ENCODE measurements around the gene RHOBTB3. TPM values are rescaled to one million over a fixed set of nuclear protein-coding genes. Genes with fewer than 3 reads are reported as not detected.
"Not testable (repeated sequence)": the region's sequence is repeated elsewhere in the genome, so short reads cannot be mapped to it uniquely, and the experiment has no call there.

Gene RHOBTB3
- total RNA-seq, 4 donors from 2014 or later = 31.0 to 74.2 (median 46.3) TPM

DNA sequence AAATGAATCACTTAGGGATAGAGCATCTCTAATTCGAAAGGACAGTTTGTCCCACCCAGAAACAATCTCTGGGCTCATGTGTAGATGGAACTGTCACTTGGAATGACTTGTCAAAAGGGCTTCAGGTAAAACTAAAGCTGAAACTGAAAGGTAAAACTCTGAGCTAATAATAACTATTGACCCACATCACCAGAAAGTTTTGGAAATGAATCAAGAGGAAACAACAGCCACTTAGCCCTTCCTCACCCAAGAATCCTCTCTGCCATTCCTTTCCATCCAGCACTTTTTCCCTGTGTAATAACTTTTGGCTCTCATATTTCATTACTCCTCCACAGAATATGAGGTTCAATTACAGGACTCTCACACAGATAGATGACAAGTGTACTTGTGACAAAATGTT lies 105.4 kb downstream of the RHOBTB3 start:
- no peak overlapping the region for H3K4me3 ChIP-seq
- H3K27ac ChIP-seq = peak overlapping the region; percentile 88
- no peaks in the 10 kb centered on the region for H3K36me3 ChIP-seq
- TF ChIP-seq POLR2AphosphoS5 (IDR thresholded peaks at IDR 0.05) (no peak), POLR2A (IDR thresholded peaks at IDR 0.05) (no peak), EP300 (IDR thresholded peaks at IDR 0.05) (no peak)
- H3K27me3 ChIP-seq = no peaks in the 10 kb centered on the region
- peaks cover 45% of the 10 kb centered on the region for H3K4me1 ChIP-seq
- DNase-seq (ENCODE audit: low spot score in 2 of 2) = no peak
- H3K9me3 ChIP-seq = no peaks in the 10 kb centered on the region
- 71% methylated on average over 1 of the region's 1 CpG for WGBS

DNA sequence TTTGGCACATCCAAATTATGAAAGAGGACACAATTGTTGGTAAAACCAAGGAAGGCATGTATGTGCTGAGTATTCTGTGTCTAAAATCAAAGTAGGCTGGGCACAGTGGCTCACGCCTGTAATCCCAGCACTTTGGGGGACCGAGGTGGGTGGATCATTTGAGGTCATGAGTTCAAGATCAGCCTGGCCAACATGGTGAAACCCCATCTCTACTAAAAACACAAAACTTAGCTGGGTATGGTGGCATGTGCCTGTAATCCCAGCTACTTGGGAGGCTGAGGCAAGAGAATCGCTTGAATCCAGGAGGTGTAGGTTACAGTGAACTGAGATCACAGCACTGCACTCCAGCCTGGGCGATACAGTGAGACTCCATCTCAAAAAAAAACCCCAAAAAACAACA lies 105.8 kb downstream of the RHOBTB3 start:
- H3K9me3 ChIP-seq; H3K27me3 ChIP-seq; H3K4me3 ChIP-seq; H3K36me3 ChIP-seq; DNase-seq (ENCODE audit: low spot score in 2 of 2): not testable (repeated sequence)
- H3K27ac ChIP-seq = peak overlapping the region; percentile 88
- 95% methylated on average over 4 of the region's 4 CpGs for WGBS
- peaks cover 48% of the 10 kb centered on the region for H3K4me1 ChIP-seq

DNA sequence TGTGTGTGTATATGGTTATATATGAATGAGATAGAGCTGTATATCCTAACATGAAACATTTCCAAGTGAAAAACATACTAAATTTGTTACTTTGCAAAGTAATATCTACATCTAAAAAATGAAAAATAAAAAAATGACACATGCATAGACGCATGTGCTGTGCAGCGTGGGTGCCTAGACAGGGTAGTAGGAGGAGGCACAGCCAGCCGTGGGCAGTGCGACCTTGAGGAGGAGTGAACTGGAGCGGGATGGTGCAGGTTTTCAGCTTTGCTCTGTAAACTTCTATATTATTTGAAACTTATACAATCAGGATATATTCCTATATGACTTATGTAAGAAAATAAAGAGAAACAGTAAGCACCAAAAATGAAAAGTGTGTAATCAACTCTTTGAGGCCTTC lies 106.4 kb downstream of the RHOBTB3 start:
- 91% methylated on average over 5 of the region's 5 CpGs for WGBS
- H3K27ac ChIP-seq = peak overlapping the region; percentile 69
- H3K4me1 ChIP-seq = peaks cover 53% of the 10 kb centered on the region

DNA sequence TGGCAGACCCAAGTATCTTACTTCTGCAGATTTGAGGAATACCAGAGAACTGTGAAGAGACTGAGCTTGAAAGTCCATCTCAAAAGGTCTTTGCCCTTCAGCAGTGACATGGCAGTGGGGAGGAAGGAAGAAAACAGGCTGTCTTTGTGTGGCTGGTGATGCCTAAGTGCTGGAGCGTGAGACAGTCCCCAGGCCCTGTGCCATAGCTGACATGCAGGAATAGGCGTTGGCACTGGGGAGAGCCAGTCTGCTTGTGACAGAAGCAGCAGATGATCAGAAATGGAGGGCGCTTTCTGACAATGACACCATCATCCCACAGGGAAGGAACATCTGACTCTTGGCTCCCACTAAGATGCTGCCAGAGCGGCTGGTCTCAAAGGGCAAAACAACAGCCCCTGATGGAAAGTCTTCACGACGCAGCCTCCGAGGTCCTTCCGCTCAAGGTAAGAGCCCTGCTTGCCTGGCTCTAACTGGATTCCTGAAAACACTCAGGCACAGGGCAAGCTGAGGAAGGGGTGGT lies 106.9 kb downstream of the RHOBTB3 start:
- Histone ChIP-seq H3K27me3 (no peaks in the 10 kb centered on the region), H3K9me3 (no peaks in the 10 kb centered on the region), H3K36me3 (no peaks in the 10 kb centered on the region), H3K4me3 (no peak overlapping the region), H3K4me1 (peaks cover 58% of the 10 kb centered on the region), H3K27ac (peak overlapping the region; percentile 69)
- TF ChIP-seq POLR2AphosphoS5 (IDR thresholded peaks at IDR 0.05) = no peak
- TF ChIP-seq, protein P1, sequence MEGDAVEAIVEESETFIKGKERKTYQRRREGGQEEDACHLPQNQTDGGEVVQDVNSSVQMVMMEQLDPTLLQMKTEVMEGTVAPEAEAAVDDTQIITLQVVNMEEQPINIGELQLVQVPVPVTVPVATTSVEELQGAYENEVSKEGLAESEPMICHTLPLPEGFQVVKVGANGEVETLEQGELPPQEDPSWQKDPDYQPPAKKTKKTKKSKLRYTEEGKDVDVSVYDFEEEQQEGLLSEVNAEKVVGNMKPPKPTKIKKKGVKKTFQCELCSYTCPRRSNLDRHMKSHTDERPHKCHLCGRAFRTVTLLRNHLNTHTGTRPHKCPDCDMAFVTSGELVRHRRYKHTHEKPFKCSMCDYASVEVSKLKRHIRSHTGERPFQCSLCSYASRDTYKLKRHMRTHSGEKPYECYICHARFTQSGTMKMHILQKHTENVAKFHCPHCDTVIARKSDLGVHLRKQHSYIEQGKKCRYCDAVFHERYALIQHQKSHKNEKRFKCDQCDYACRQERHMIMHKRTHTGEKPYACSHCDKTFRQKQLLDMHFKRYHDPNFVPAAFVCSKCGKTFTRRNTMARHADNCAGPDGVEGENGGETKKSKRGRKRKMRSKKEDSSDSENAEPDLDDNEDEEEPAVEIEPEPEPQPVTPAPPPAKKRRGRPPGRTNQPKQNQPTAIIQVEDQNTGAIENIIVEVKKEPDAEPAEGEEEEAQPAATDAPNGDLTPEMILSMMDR (IDR thresholded peaks at IDR 0.05) = no peak
- no peak for TF ChIP-seq POLR2A (IDR thresholded peaks at IDR 0.05)
- WGBS = 84% methylated on average over 8 of the region's 8 CpGs
- DNase-seq (ENCODE audit: low spot score in 2 of 2) = no peak

More for the DNA sequence above, 106.4 kb downstream of the RHOBTB3 start:
- TF ChIP-seq POLR2A (IDR thresholded peaks at IDR 0.05) (no peak), POLR2AphosphoS5 (IDR thresholded peaks at IDR 0.05) (no peak), EP300 (IDR thresholded peaks at IDR 0.05) (no peak)
- TF ChIP-seq, protein P1 (IDR thresholded peaks at IDR 0.05) = no peak
- no peaks in the 10 kb centered on the region for H3K27me3 ChIP-seq
- H3K36me3 ChIP-seq = no peaks in the 10 kb centered on the region
- H3K4me3 ChIP-seq = no peak overlapping the region
- no peak for DNase-seq (ENCODE audit: low spot score in 2 of 2)
- H3K9me3 ChIP-seq = no peaks in the 10 kb centered on the region

DNA sequence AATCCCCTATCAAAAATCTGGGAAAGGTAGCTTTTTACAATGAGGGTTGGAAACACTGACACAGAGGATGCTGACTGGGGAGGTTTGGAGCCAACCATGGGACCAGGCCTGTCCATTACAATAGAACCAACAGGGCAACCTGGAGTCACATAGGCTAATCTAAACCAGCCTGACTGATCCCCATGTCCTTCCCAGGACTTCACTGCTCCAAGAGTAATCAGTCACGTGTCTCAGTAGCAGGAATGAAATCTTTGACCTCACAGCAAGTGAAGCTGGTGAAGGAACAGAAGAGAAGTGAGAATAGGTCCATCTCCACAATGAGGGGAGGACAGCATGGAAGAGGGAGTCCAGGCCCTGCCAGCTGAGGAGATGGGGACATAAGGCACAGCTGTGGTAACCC lies 107.4 kb downstream of the RHOBTB3 start:
- no peaks in the 10 kb centered on the region for H3K27me3 ChIP-seq
- DNase-seq (ENCODE audit: low spot score in 2 of 2) = no peak
- H3K4me1 ChIP-seq = peaks cover 58% of the 10 kb centered on the region
- no peaks in the 10 kb centered on the region for H3K36me3 ChIP-seq
- no peak overlapping the region for H3K4me3 ChIP-seq
- WGBS = 82% methylated on average over 1 of the region's 1 CpG
- peak overlapping the region; percentile 69 for H3K27ac ChIP-seq
- no peaks in the 10 kb centered on the region for H3K9me3 ChIP-seq
- TF ChIP-seq POLR2AphosphoS5 (IDR thresholded peaks at IDR 0.05) = no peak
- TF ChIP-seq POLR2A (IDR thresholded peaks at IDR 0.05) = no peak
- TF ChIP-seq, protein P1 (IDR thresholded peaks at IDR 0.05) = no peak
- TF ChIP-seq EP300 (IDR thresholded peaks at IDR 0.05) = no peak

DNA sequence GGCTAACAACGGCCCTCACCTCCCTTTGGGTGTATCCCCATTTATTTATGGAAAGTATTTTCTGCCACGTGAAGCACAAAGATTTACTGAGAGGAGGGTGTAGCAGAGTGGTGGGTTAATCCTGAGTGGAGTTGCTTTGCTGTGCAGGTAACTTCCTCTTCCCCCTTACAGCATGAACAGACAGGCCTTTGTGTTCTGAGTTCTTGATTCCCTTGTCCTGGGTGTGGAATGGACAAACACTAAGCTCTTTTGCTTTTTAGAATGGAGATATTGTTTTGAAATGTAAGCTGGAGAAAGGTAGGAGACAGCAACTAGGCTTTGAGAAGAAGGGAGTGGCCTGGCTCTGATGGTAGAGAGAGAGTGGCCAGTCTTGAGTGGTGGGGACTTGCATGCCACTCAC lies 108.5 kb downstream of the RHOBTB3 start:
- H3K27ac ChIP-seq = peak overlapping the region; percentile 69
- no peak for DNase-seq (ENCODE audit: low spot score in 2 of 2)
- H3K4me3 ChIP-seq = no peak overlapping the region
- peaks cover 50% of the 10 kb centered on the region for H3K4me1 ChIP-seq
- H3K36me3 ChIP-seq = no peaks in the 10 kb centered on the region
- H3K27me3 ChIP-seq = no peaks in the 10 kb centered on the region
- TF ChIP-seq POLR2AphosphoS5 (IDR thresholded peaks at IDR 0.05) (no peak), EP300 (IDR thresholded peaks at IDR 0.05) (no peak), POLR2A (IDR thresholded peaks at IDR 0.05) (no peak)
- TF ChIP-seq, protein P1 (IDR thresholded peaks at IDR 0.05) = no peak
- WGBS = 62% methylated on average over 2 of the region's 2 CpGs
- no peaks in the 10 kb centered on the region for H3K9me3 ChIP-seq

All from suprapubic skin (tissue), 4 donors.